ENCODE data around the gene DBF4B. TPM values are rescaled to one million over a fixed set of nuclear protein-coding genes. Genes with fewer than 3 reads are reported as not detected.
A peak's percentile ranks its signal among the peaks of the same experiment; 100 is the strongest.

The DBF4B gene
- total and polyA plus RNA-seq, 8 donors: 5.6 to 18.8 (median 15.9) TPM

DNA sequence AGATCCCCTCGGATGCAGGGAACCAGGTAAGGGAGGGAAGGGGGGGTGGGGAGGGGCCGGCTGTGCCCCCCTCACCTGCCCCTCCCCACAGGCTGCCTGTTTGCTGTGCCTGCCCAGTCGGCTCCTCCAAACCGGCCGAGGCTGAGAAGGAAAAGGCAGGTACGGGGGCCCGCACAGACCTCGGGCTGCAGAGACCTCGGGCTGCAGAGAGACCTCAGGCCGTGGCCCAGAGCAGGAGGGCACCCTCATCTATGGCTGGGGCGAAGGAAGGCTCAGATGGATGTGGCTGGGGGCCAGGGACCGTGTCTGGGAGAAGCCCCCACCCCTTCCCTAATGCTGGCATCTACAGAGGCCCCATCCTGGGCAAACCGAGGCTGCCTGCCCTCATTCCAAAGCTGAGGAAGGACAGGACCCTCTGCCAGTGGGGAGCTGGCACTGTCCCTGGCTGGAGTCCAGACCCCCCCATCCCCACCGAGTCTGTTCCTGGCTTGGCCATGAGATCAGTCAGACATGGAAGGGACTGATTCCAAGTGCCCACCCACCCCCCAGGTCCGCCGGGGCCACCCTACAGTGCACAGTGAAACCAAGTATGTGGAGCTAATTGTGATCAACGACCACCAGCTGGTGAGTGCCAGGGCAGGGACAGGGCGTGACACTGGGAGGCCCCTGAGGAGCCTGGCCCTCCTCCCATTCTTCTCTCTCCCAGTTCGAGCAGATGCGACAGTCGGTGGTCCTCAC, 64.0 kb downstream of the DBF4B start:
- Histone ChIP-seq H3K4me3 (no peak overlapping the region), H3K9me3 (no peaks in the 10 kb centered on the region), H3K4me1 (peaks cover 5 to 22% of the 10 kb centered on the region in 2 donors), H3K36me3 (no peaks in the 10 kb centered on the region), H3K27ac (no peak overlapping the region), H3K27me3 (peaks cover 0 to 68% of the 10 kb centered on the region in 2 donors)
- no peak for ATAC-seq
- no peak for TF ChIP-seq CTCF (IDR thresholded peaks at IDR 0.05)
- DNase-seq: no peak
- intact Hi-C loops (cut with DNase I): loop anchor here (10.0 kb wide), 2 partner anchors 92 to 242 kb away; no protein-coding TSS in a partner anchor

DNA sequence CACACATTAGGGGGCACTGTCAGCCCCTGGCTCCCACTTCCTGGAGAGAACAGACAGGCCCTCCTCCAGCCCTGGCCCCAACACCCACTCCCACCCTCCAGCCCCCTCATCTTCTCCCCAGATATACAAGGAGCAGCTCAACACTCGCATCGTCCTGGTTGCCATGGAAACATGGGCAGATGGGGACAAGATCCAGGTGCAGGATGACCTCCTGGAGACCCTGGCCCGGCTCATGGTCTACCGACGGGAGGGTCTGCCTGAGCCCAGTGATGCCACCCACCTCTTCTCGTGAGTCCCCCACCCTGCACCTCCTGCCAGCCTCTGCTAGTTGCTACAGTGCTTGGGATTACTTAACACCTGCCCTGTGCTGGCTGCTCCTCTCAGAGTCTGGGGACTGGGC, 64.7 kb downstream of the DBF4B start:
- intact Hi-C loops (cut with DNase I): loop anchor here (10.0 kb wide), 2 partner anchors 92 to 242 kb away; no protein-coding TSS in a partner anchor
- Histone ChIP-seq H3K27ac (no peak overlapping the region), H3K36me3 (no peaks in the 10 kb centered on the region), H3K4me1 (peaks cover 5 to 22% of the 10 kb centered on the region in 2 donors), H3K27me3 (peaks cover 0 to 67% of the 10 kb centered on the region in 2 donors), H3K4me3 (no peak overlapping the region), H3K9me3 (no peaks in the 10 kb centered on the region)
- no peak for TF ChIP-seq CTCF (IDR thresholded peaks at IDR 0.05)
- DNase-seq (no peak), ATAC-seq (no peak)

GRCh38 chr17:44774271-44775135, 66.0 kb downstream of the DBF4B start:
- DNase-seq: peak; percentile 71 to 99 (median 82)
- peak; percentile 97 to 99 for TF ChIP-seq CTCF (IDR thresholded peaks at IDR 0.05)
- no peaks in the 10 kb centered on the region for H3K36me3 ChIP-seq
- H3K4me1 ChIP-seq: peaks cover 8 to 25% of the 10 kb centered on the region in 2 donors
- peak; percentile 85 for ATAC-seq
- no peak overlapping the region for H3K27ac ChIP-seq
- H3K27me3 ChIP-seq: peaks cover 0 to 71% of the 10 kb centered on the region in 2 donors
- H3K4me3 ChIP-seq: peak overlapping the region; percentile 53 to 60
- intact Hi-C loops (cut with DNase I): loop anchor here (5.0 to 10.0 kb wide), 3 partner anchors 90 to 240 kb away; no protein-coding TSS in a partner anchor
- H3K9me3 ChIP-seq: no peaks in the 10 kb centered on the region

DNA sequence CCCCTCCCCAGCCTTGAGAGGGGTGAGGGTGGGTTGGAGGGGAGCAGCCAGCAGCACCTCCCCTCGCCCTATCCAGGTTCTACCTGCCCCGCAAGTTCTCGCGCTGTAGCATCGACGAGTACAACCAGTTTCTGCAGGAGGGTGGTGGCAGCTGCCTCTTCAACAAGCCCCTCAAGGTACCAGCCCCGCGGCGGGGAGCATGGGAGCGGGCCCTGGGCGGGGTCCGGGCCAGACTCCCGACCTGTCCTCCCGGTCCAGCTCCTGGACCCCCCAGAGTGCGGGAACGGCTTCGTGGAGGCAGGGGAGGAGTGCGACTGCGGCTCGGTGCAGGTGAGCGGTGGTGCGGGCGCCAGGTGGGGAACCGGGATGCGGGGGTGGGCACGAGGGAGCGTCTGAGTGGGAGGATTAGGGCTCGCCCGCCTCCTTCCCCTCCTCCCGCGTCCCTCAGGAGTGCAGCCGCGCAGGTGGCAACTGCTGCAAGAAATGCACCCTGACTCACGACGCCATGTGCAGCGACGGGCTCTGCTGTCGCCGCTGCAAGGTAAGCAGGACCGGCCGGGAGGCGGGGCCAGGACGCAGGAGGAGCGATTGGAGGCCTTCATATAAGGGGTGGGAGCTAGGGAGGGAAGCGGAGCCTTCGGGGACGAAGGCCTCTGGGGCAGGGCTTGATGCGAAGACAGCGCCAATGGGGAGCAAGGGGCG, 66.8 kb downstream of the DBF4B start:
- intact Hi-C loops (cut with DNase I): loop anchor here (5.0 to 10.0 kb wide), 3 partner anchors 90 to 240 kb away; no protein-coding TSS in a partner anchor
- peak in 1 of 2 donors; percentile 30 for TF ChIP-seq CTCF (IDR thresholded peaks at IDR 0.05)
- peaks cover 0 to 71% of the 10 kb centered on the region in 2 donors for H3K27me3 ChIP-seq
- peak overlapping the region in 1 of 2 donors; percentile 16 for H3K27ac ChIP-seq
- no peaks in the 10 kb centered on the region for H3K9me3 ChIP-seq
- peak overlapping the region; percentile 53 to 60 for H3K4me3 ChIP-seq
- H3K36me3 ChIP-seq: no peaks in the 10 kb centered on the region
- H3K4me1 ChIP-seq: peaks cover 8 to 30% of the 10 kb centered on the region in 2 donors
- ATAC-seq: peak; percentile 96
- DNase-seq: peak; percentile 97 to 99 (median 98)

Data from left lung (tissue), 10 donors.